ENCODE measurements around the gene DHX15. TPM values are rescaled to one million over a fixed set of nuclear protein-coding genes. Genes with fewer than 3 reads are reported as not detected.

DHX15 gene
- total and polyA plus RNA-seq, 9 of the 15 experiments (the other 6 are each of a cell fraction or from before 2014, with no cell fraction given) = 165 to 287 (median 208) TPM

DNA sequence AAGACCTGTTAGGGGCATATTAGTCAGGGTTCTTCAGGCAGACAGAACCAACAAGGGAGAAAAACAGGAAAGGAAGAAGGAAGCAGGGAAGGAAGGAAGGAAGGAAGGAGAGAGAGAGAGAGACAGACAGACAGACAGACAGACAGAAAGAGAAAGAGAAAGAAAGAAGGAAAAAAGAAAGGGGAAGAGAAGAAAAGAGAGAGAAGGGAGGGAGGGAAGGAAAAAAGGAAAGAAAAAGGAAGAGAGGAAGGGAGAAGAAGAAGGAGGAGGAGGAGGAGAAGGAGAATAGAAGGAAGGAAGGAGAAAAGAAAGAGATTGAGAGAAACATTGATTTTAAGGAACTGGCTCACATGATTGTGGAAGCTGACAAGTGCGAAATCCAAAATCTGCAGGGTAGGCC, 89.0 kb downstream of the DHX15 start:
- H4K20me1 ChIP-seq (replicated peaks; ENCODE audit: control insufficient read depth, insufficient read depth, low read length) = no peaks in the 10 kb centered on the region; the same call in 1 of the 2 replicates
- H3K9me1 ChIP-seq (ENCODE audit: control insufficient read depth, insufficient read depth, low read length) = no peaks in the 10 kb centered on the region
- no peaks in the 10 kb centered on the region for H3K79me2 ChIP-seq (ENCODE audit: control insufficient read depth, insufficient read depth, low read length)
- H3K27ac ChIP-seq (ENCODE audit: extremely low read depth, low read depth, low read length) = no peak overlapping the region
- intact Hi-C loops (cut with micrococcal nuclease) = no loop called here
- ChIA-PET POLR2A (no interaction called here), CTCF (ENCODE audit: low intra/inter-chr PET ratio) (no interaction called here)
- 0% methylated on average over 1 of the region's 1 CpG for WGBS (ENCODE audit: insufficient coverage, low coverage, missing lambda C conversion rate)
- ATAC-seq (no peak), FAIRE-seq (no peak), DNase-seq (ENCODE audit: extremely low read depth in 1 of 4, low spot score in 3 of 4) (no peak)
- no peak overlapping the region for H3K4me3 ChIP-seq
- BruUV-seq (replicated peaks) = no TSS peak
- no peak for TF ChIP-seq FOXK2 (conservative IDR thresholded peaks at IDR 0.05 in 1 of 2, IDR thresholded peaks at IDR 0.05 in 1 of 2; ENCODE audit: low read depth in 2 of 2)
- TF ChIP-seq, protein P1, sequence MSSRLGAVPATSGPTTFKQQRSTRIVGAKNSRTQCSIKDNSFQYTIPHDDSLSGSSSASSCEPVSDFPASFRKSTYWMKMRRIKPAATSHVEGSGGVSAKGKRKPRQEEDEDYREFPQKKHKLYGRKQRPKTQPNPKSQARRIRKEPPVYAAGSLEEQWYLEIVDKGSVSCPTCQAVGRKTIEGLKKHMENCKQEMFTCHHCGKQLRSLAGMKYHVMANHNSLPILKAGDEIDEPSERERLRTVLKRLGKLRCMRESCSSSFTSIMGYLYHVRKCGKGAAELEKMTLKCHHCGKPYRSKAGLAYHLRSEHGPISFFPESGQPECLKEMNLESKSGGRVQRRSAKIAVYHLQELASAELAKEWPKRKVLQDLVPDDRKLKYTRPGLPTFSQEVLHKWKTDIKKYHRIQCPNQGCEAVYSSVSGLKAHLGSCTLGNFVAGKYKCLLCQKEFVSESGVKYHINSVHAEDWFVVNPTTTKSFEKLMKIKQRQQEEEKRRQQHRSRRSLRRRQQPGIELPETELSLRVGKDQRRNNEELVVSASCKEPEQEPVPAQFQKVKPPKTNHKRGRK (tag; IDR thresholded peaks at IDR 0.05) = peak; percentile 67
- H3K4me1 ChIP-seq (replicated peaks in 1 of 2; ENCODE audit: control insufficient read depth in 2 of 2, insufficient read depth in 2 of 2, low read length in 2 of 2) = no peaks in the 10 kb centered on the region
- H3K4me2 ChIP-seq (ENCODE audit: insufficient read depth, low read length) = no peak overlapping the region
- H3K9me3 ChIP-seq (replicated peaks; ENCODE audit: control insufficient read depth, insufficient read depth, low read depth, low read length) = no peaks in the 10 kb centered on the region
- in situ Hi-C loops (cut with MboI) = no loop called here
- H3K27me3 ChIP-seq (ENCODE audit: control insufficient read depth in 2 of 2, insufficient read depth in 2 of 2, low read length in 2 of 2) = peaks cover 5 to 20% of the 10 kb centered on the region in 2 experiments; a peak in 3 of 5 replicates
- no peak overlapping the region for H2AFZ ChIP-seq (ENCODE audit: low read depth, low read length)
- H3K36me3 ChIP-seq (ENCODE audit: control insufficient read depth, insufficient read depth, low read length) = no peaks in the 10 kb centered on the region
- H3K9ac ChIP-seq (ENCODE audit: insufficient read depth in 1 of 2, low read depth in 2 of 2, low read length in 2 of 2) = no peak overlapping the region

DNA sequence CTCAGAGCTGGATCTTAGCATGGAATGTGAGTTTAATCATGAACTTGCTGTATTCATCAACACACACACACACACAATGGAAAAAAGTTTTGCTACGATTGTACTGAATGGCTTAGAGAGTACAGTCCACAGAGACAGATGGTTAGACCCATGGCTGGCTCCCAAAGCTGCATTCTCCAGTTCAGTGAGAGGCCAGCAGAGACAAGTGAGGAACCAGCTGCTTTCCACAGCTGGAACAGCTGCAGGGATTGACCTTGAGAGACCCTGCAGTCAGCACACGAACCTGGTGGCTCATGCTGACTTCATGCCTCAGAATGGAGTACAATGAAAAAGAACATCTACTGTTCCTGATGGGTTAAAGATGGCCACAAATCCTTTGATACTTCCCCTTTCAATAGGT, 94.5 kb downstream of the DHX15 start:
- intact Hi-C loops (cut with micrococcal nuclease) = no loop called here
- no peaks in the 10 kb centered on the region for H3K9me3 ChIP-seq (replicated peaks; ENCODE audit: control insufficient read depth, insufficient read depth, low read depth, low read length)
- H3K4me3 ChIP-seq = no peak overlapping the region
- H3K9ac ChIP-seq (ENCODE audit: insufficient read depth in 1 of 2, low read depth in 2 of 2, low read length in 2 of 2) = no peak overlapping the region
- DNase-seq (ENCODE audit: extremely low read depth in 1 of 4, low spot score in 3 of 4) (no peak), FAIRE-seq (no peak), ATAC-seq (no peak)
- no peaks in the 10 kb centered on the region for H4K20me1 ChIP-seq (replicated peaks; ENCODE audit: control insufficient read depth, insufficient read depth, low read length)
- in situ Hi-C loops (cut with MboI) = loop anchor here (10.0 kb wide), 1 partner anchor 195 kb away; no protein-coding TSS in a partner anchor
- no peak overlapping the region for H3K27ac ChIP-seq (ENCODE audit: extremely low read depth, low read depth, low read length)
- ChIA-PET CTCF (ENCODE audit: low intra/inter-chr PET ratio) (no interaction called here), POLR2A (interaction anchor here (0.5 to 1.0 kb wide), 2 partner anchors 23 to 34 kb away, joined by 3 read pairs; no protein-coding TSS in a partner anchor)
- H3K4me2 ChIP-seq (ENCODE audit: insufficient read depth, low read length) = no peak overlapping the region
- no peaks in the 10 kb centered on the region for H3K4me1 ChIP-seq (replicated peaks in 1 of 2; ENCODE audit: control insufficient read depth in 2 of 2, insufficient read depth in 2 of 2, low read length in 2 of 2)
- H3K36me3 ChIP-seq (ENCODE audit: control insufficient read depth, insufficient read depth, low read length) = no peaks in the 10 kb centered on the region
- H2AFZ ChIP-seq (ENCODE audit: low read depth, low read length) = no peak overlapping the region
- peaks cover 0 to 25% of the 10 kb centered on the region in 2 experiments; a peak in 3 of 5 replicates for H3K27me3 ChIP-seq (ENCODE audit: control insufficient read depth in 2 of 2, insufficient read depth in 2 of 2, low read length in 2 of 2)
- no peaks in the 10 kb centered on the region for H3K79me2 ChIP-seq (ENCODE audit: control insufficient read depth, insufficient read depth, low read length)
- H3K9me1 ChIP-seq (ENCODE audit: control insufficient read depth, insufficient read depth, low read length) = no peaks in the 10 kb centered on the region
- BruUV-seq (replicated peaks) = no TSS peak
- WGBS (ENCODE audit: insufficient coverage, low coverage, missing lambda C conversion rate) = 4% methylated on average over 2 of the region's 2 CpGs
- no peak for TF ChIP-seq KAT8 (IDR thresholded peaks at IDR 0.05; ENCODE audit: low read depth)
- TF ChIP-seq MCM2 (IDR thresholded peaks at IDR 0.05; ENCODE audit: low read depth) = no peak
- no peak for TF ChIP-seq HNRNPUL1 (IDR thresholded peaks at IDR 0.05; ENCODE audit: low read length)
- no peak for TF ChIP-seq TAL1 (IDR thresholded peaks at IDR 0.05)
- TF ChIP-seq, protein P2, sequence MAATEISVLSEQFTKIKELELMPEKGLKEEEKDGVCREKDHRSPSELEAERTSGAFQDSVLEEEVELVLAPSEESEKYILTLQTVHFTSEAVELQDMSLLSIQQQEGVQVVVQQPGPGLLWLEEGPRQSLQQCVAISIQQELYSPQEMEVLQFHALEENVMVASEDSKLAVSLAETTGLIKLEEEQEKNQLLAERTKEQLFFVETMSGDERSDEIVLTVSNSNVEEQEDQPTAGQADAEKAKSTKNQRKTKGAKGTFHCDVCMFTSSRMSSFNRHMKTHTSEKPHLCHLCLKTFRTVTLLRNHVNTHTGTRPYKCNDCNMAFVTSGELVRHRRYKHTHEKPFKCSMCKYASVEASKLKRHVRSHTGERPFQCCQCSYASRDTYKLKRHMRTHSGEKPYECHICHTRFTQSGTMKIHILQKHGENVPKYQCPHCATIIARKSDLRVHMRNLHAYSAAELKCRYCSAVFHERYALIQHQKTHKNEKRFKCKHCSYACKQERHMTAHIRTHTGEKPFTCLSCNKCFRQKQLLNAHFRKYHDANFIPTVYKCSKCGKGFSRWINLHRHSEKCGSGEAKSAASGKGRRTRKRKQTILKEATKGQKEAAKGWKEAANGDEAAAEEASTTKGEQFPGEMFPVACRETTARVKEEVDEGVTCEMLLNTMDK (IDR thresholded peaks at IDR 0.05; ENCODE audit: borderline replicate concordance, insufficient read depth, low read depth, low read length, poor library complexity, severe bottlenecking) = no peak
- TF ChIP-seq FOXK2 (conservative IDR thresholded peaks at IDR 0.05 in 1 of 2, IDR thresholded peaks at IDR 0.05 in 1 of 2; ENCODE audit: low read depth in 2 of 2) = no peak
- no peak for TF ChIP-seq ZNF589 (CRISPR knock-in tag; IDR thresholded peaks at IDR 0.05; ENCODE audit: low read depth)
- TF ChIP-seq PCBP1 (IDR thresholded peaks at IDR 0.05; ENCODE audit: low read depth, low read length, poor library complexity, severe bottlenecking) = no peak
- no peak for TF ChIP-seq ARHGAP35 (IDR thresholded peaks at IDR 0.05; ENCODE audit: partially characterized antibody)
- no peak for TF ChIP-seq KLF10 (CRISPR knock-in tag; IDR thresholded peaks at IDR 0.05)

All from K562 (cell line).